Stomach (tissue), 4 donors: ENCODE measurements around the gene SQSTM1.

ENCODE experiments used
- EP300 ChIP-seq: sonication (generic); formaldehyde crosslinking; IDR thresholded peaks from one replicate; pipeline ENCODE4 v1.6.1; 2017; ENCODE audit warnings: antibody characterized with exemption
- POLR2A ChIP-seq, 4 donors: fragments of 450-650 bp; IDR thresholded peaks; one replicate each; pipeline ENCODE4 v1.6.1; 2016; ENCODE audit warnings: antibody characterized with exemption in 4 of 4, control low read depth in 2 of 4, mild to moderate bottlenecking in 1 of 4, moderate library complexity in 1 of 4
- TF ChIP-seq, protein P1 (sequence below), 7 experiments: fragments of 450-650 bp in 4 of 7; fragments of 200-600 bp in 3 of 7; sonication (generic) in 3 of 7; IDR thresholded peaks; one replicate each; pipeline ENCODE4 v1.5.1; 2016 to 2019; ENCODE audit warnings: antibody characterized with exemption in 7 of 7, control low read depth in 2 of 7, mild to moderate bottlenecking in 1 of 7

DNA sequence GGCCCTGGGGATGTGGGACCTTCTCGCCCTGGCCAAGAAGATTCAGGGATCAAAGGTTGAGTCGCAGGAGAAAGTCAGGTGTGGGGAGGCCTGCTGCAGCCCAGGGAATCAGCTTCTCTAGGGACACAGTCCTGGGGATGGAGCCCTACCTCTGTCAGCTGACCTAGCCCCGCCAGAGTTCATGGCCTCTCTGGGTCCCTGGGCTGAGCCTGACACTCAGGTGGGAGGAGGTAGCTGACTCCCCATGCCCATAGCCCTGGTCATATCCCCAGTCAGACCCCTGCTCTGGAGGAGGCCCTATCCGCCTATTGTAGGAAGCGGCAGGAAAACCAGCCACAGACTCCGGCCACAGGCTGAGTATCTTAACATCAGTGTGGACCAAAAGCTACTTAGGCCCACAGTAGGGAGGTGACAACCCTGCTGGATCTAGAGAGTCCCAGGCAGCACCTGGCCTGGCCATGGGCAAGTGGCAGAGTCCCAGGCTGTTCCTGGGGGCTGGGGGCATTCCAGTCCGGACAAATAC lies 52.9 kb downstream of the SQSTM1 start:
- TF ChIP-seq, protein P1, sequence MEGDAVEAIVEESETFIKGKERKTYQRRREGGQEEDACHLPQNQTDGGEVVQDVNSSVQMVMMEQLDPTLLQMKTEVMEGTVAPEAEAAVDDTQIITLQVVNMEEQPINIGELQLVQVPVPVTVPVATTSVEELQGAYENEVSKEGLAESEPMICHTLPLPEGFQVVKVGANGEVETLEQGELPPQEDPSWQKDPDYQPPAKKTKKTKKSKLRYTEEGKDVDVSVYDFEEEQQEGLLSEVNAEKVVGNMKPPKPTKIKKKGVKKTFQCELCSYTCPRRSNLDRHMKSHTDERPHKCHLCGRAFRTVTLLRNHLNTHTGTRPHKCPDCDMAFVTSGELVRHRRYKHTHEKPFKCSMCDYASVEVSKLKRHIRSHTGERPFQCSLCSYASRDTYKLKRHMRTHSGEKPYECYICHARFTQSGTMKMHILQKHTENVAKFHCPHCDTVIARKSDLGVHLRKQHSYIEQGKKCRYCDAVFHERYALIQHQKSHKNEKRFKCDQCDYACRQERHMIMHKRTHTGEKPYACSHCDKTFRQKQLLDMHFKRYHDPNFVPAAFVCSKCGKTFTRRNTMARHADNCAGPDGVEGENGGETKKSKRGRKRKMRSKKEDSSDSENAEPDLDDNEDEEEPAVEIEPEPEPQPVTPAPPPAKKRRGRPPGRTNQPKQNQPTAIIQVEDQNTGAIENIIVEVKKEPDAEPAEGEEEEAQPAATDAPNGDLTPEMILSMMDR (IDR thresholded peaks at IDR 0.05), result no peak
- TF ChIP-seq EP300 (no peak), POLR2A (IDR thresholded peaks at IDR 0.05) (no peak)
